ENCODE results near the gene WWC2.

WWC2 gene

GRCh38 chr4:183252959-183253358 is 153.9 kb downstream of the WWC2 start:
- H3K4me3 ChIP-seq (replicated peaks; ENCODE audit: low read depth, low read length): no peak overlapping the region
- DNase-seq (ENCODE audit: extremely low read depth, low read depth): no peak
- no peak for TF ChIP-seq CTCF (IDR thresholded peaks at IDR 0.05; ENCODE audit: low read depth, low read length, missing control alignments)

- no peak for TF ChIP-seq CTCF (IDR thresholded peaks at IDR 0.05; ENCODE audit: low read depth, low read length, missing control alignments)
- no peak overlapping the region for H3K4me3 ChIP-seq (replicated peaks; ENCODE audit: low read depth, low read length)
- no peak for DNase-seq (ENCODE audit: extremely low read depth, low read depth)
Measured at GRCh38 chr4:183253451-183253850, 154.4 kb downstream of the WWC2 start.

DNA sequence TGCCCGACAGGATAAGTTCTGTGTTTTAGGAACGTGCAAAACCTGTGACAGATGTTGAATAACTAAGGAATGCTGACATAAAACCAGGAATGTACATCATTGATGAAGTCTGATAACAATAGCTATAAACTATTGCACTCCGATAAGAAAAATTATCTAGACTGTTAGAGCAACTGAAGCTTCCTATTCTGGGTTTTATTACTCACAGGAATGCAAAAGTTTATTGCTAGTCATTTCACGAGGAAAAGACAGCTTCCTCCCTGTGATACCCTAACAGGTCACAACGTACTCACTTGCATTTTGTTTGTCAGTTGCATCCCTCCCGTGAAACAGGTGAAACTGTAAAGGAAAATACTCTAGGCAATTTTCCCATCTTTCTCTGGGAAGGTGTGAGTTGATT is 155.1 kb downstream of the WWC2 start:
- no peak for TF ChIP-seq CTCF (IDR thresholded peaks at IDR 0.05; ENCODE audit: low read depth, low read length, missing control alignments)
- DNase-seq (ENCODE audit: extremely low read depth, low read depth): no peak
- H3K4me3 ChIP-seq (replicated peaks; ENCODE audit: low read depth, low read length): no peak overlapping the region

DNA sequence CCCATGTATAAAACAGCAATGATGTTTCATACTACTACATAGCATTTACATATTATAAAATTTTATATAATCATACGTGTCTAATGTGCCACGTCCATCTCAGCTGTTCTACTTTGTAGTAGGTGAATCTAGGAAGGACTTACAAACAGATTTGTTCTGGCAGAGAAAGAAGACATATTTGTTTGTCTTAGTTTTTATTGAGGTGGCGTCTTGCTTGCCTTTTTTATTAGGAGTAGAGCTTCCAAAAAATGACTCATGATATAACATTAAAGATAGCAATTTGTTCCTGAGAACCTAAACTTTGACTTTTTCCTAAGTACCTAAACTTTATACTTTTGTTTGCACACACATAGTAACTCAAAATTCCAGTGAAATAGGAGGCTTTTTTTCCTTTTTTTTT is 156.4 kb downstream of the WWC2 start:
- no peak overlapping the region for H3K4me3 ChIP-seq (replicated peaks; ENCODE audit: low read depth, low read length)
- no peak for DNase-seq (ENCODE audit: extremely low read depth, low read depth)
- no peak for TF ChIP-seq CTCF (IDR thresholded peaks at IDR 0.05; ENCODE audit: low read depth, low read length, missing control alignments)

DNA sequence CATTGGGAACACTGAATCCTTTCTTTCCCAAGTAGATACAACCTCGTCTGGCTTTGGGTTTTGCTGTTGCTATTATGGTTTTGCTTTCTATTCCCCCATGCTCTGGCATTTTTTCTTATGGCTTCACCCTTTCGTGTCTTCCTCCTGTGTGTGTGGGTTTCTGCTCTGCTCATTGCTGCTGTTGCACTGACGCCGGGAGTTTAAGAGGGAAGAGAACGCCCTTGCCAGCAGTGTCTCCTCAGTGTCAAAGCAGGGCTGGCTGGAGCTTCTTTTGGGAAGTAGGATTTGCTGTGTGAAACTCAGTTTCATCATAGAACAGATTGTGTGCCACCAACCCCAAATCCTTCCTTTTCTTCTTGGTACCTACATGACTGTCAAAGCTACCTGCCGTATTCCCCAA is 157.3 kb downstream of the WWC2 start:
- no peak for DNase-seq (ENCODE audit: extremely low read depth, low read depth)
- TF ChIP-seq CTCF (IDR thresholded peaks at IDR 0.05; ENCODE audit: low read depth, low read length, missing control alignments): no peak
- no peak overlapping the region for H3K4me3 ChIP-seq (replicated peaks; ENCODE audit: low read depth, low read length)

- peak; percentile 20 for DNase-seq (ENCODE audit: extremely low read depth, low read depth)
- peak; percentile 83 for TF ChIP-seq CTCF (IDR thresholded peaks at IDR 0.05; ENCODE audit: low read depth, low read length, missing control alignments)
- no peak overlapping the region for H3K4me3 ChIP-seq (replicated peaks; ENCODE audit: low read depth, low read length)
Measured at GRCh38 chr4:183256756-183257385, 157.8 kb downstream of the WWC2 start.

- no peak overlapping the region for H3K4me3 ChIP-seq (replicated peaks; ENCODE audit: low read depth, low read length)
- no peak for TF ChIP-seq CTCF (IDR thresholded peaks at IDR 0.05; ENCODE audit: low read depth, low read length, missing control alignments)
- no peak for DNase-seq (ENCODE audit: extremely low read depth, low read depth)
Measured at GRCh38 chr4:183257808-183258207, 158.8 kb downstream of the WWC2 start.

All from HFF-Myc (cell line).